Neural crest cell (in vitro differentiated cells): Measurements from ENCODE around the gene TMEM132C. TPM values are rescaled to one million over a fixed set of nuclear protein-coding genes. Genes with fewer than 3 reads are reported as not detected.

Experiments
- DNase-seq: peaks from one replicate; pipeline ENCODE4 v3.0.0; 2021; ENCODE audit warnings: low read depth, mixed read lengths, low spot score
- H3K27ac Mint-ChIP-seq: one replicate; pipeline ENCODE4 v1.8.0; 2021; ENCODE audit warnings: mild to moderate bottlenecking, mixed read lengths; ENCODE audit not compliant: unreplicated experiment
- H3K27me3 Mint-ChIP-seq: 2 replicates; pipeline ENCODE4 v1.8.0; 2021; ENCODE audit warnings: low read depth, mild to moderate bottlenecking, mixed read lengths
- H3K36me3 Mint-ChIP-seq: 2 replicates; pipeline ENCODE4 v1.8.0; 2021; ENCODE audit warnings: low read depth, mild to moderate bottlenecking, mixed read lengths
- H3K4me1 Mint-ChIP-seq: 2 replicates; pipeline ENCODE4 v1.8.0; 2021; ENCODE audit warnings: mixed read lengths
- H3K4me3 Mint-ChIP-seq: one replicate; pipeline ENCODE4 v1.8.0; 2021; ENCODE audit warnings: mild to moderate bottlenecking, mixed read lengths
- H3K9me3 Mint-ChIP-seq: 2 replicates; pipeline ENCODE4 v1.8.0; 2021; ENCODE audit warnings: mixed read lengths
- total RNA-seq: library from RNA; stranded (reverse); gene quantifications from 2 replicates; pipeline ENCODE4 v1.2.1, GENCODE V29; 2021
- TF ChIP-seq, protein P1 (sequence below): fragments of 200-600 bp; sonication (generic); conservative IDR thresholded peaks from 2 replicates; pipeline ENCODE4 v1.5.0; 2021; ENCODE audit warnings: antibody characterized with exemption, mild to moderate bottlenecking

The TMEM132C gene
- total RNA-seq, 1 donor from 2014 or later = 10.9 TPM

DNA sequence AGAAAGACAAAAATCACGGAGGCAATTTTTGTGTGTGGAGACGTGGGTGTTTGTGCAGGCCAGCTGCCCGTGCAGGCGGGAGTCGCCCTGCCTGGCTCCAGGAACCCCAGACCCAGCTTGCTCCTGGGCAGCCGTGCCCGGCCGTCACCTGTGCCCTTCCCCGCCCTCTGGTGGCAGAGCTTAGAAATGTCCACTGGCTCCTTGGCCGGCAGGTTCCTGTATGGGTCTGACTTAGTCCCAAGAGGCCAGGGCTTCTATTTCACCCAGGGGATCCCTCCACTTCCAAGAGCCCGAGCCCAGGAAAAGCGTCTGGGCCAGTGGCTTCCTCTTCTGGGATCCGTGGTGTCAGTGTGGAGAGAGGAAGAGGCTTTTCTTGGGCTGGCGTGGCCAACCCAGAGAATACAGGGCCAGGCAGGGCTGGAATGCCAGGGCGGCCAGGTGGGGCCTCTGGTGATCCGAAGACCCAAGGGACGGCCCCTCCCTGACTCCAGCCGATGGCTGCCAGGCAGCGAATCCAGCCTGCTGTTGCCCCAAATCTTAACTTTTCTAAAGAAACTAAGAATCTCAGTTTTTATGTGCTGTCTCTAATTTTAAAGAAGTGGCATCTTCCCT, 120.9 kb downstream of the TMEM132C start:
- TF ChIP-seq, protein P1, sequence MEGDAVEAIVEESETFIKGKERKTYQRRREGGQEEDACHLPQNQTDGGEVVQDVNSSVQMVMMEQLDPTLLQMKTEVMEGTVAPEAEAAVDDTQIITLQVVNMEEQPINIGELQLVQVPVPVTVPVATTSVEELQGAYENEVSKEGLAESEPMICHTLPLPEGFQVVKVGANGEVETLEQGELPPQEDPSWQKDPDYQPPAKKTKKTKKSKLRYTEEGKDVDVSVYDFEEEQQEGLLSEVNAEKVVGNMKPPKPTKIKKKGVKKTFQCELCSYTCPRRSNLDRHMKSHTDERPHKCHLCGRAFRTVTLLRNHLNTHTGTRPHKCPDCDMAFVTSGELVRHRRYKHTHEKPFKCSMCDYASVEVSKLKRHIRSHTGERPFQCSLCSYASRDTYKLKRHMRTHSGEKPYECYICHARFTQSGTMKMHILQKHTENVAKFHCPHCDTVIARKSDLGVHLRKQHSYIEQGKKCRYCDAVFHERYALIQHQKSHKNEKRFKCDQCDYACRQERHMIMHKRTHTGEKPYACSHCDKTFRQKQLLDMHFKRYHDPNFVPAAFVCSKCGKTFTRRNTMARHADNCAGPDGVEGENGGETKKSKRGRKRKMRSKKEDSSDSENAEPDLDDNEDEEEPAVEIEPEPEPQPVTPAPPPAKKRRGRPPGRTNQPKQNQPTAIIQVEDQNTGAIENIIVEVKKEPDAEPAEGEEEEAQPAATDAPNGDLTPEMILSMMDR = peak; percentile 75
- Mint-ChIP-seq H3K4me3 (no peak overlapping the region), H3K9me3 (no peaks in the 10 kb centered on the region), H3K4me1 (peaks cover 22% of the 10 kb centered on the region), H3K27me3 (peaks cover under 1% of the 10 kb centered on the region), H3K27ac (peak overlapping the region; percentile 35), H3K36me3 (no peaks in the 10 kb centered on the region)
- peak; percentile 72 for DNase-seq

DNA sequence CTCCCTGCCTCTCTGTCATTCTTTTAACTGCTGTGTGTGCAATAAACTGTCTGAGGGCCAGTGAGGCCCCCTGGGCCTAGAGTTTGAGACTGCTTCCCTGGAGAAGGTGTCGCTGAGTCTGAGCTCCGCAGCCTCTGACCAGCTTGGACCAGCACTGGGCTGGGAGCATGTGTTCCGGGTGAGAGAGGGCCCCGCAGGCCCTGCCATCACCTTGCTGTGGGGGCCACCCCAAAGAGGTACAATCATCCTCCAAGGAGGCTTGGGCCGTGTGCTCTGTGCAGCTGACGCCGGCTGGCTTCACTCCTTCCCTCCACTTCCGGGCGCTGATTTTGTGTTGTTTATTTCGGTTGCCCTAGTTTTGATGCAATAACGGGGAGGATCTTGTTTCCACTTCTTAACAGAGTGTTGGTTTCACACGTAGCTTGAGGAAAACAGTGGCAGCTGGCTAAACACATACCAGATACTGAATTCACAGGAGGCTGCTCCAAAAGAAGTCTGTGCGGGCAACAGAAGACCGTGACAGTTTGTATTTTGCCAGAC, 121.6 kb downstream of the TMEM132C start:
- no peak for DNase-seq
- Mint-ChIP-seq H3K27me3 (no peaks in the 10 kb centered on the region), H3K9me3 (no peaks in the 10 kb centered on the region), H3K4me3 (no peak overlapping the region), H3K27ac (peak overlapping the region; percentile 76), H3K36me3 (no peaks in the 10 kb centered on the region), H3K4me1 (peaks cover 16% of the 10 kb centered on the region)
- TF ChIP-seq, protein P1 = no peak

DNA sequence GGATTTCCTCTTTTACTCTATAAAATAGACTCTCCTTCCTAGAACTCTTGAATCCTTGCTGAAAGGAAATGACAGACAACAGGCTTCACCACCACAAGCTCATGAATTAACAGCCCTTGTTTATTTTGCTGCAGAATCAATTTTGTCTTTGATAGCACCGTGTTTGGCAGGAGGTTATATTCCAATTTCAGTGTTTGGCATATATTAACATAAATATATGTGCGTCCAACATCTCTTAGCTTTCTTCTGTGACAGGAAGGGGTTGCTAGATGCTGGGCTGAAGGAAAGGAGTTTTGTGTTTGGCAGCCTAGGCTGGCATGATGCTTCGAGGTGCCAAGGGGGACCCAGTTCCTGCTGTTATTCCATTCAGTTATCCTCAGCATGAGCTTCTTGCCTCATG, 126.4 kb downstream of the TMEM132C start:
- Mint-ChIP-seq H3K4me1 (no peaks in the 10 kb centered on the region), H3K27ac (no peak overlapping the region), H3K4me3 (no peak overlapping the region), H3K36me3 (no peaks in the 10 kb centered on the region), H3K27me3 (no peaks in the 10 kb centered on the region), H3K9me3 (no peaks in the 10 kb centered on the region)
- DNase-seq = no peak
- TF ChIP-seq, protein P1 = no peak

DNA sequence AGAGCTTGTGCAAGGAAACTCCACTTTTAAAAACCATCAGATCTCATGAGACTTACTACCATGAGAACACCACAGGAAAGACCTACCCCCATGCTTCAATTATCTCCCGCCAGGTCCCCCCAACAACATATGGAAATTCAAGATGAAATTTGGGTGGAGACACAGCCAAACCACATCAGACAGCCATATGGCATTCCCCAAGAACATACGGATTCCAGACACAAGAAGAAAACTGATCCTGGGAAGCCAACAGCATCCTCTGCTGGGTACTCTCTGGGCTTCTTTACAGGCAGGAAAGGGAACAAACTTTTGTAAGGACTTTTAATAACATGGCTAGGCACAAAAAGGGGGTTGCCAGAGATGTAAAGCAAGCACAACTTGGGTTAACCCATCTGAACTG, 127.2 kb downstream of the TMEM132C start:
- no peak for DNase-seq
- Mint-ChIP-seq H3K4me1 (no peaks in the 10 kb centered on the region), H3K27me3 (no peaks in the 10 kb centered on the region), H3K27ac (no peak overlapping the region), H3K4me3 (no peak overlapping the region), H3K36me3 (no peaks in the 10 kb centered on the region), H3K9me3 (no peaks in the 10 kb centered on the region)
- TF ChIP-seq, protein P1 = no peak

DNA sequence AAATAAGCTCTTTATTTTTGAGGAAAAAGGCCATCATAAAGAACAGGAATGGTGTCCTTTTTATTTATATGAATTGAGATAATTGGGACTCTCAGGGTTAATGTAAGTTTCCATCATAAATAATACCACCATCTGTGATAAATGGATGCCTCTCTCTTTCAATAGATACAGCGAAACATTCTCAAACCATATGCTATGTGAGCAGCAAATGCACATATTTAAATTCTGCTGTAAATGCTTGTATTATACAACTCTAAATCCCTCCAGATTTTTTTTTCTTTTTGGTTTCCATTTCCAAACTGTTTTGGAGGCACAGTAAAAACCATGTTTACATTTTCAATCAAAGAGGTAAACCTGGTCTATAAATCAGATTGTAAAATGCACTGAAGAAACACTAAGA, 132.3 kb downstream of the TMEM132C start:
- TF ChIP-seq, protein P1 = no peak
- no peak for DNase-seq
- Mint-ChIP-seq H3K27me3 (no peaks in the 10 kb centered on the region), H3K4me3 (no peak overlapping the region), H3K36me3 (no peaks in the 10 kb centered on the region), H3K4me1 (peaks cover 9% of the 10 kb centered on the region), H3K27ac (no peak overlapping the region), H3K9me3 (no peaks in the 10 kb centered on the region)
